Adrenal gland (tissue), 5 donors: ENCODE data around the gene DCHS1.

Source experiments
- CTCF ChIP-seq, 6 experiments: fragments of 450-650 bp in 4 of 6; fragments of 200-600 bp in 2 of 6; sonication (generic) in 1 of 6; IDR thresholded peaks; 1 replicate in 5 of 6; 2 replicates in 1 of 6; pipeline versions ENCODE4 v1.5.1 to v1.8.0; 2016 to 2021; ENCODE audit warnings: antibody characterized with exemption in 6 of 6, mild to moderate bottlenecking in 2 of 6, moderate library complexity in 1 of 6
- POLR2A ChIP-seq, 2 donors: fragments of 450-650 bp; IDR thresholded peaks; one replicate each; pipeline ENCODE4 v1.6.1; 2017; ENCODE audit warnings: antibody characterized with exemption in 2 of 2, mild to moderate bottlenecking in 2 of 2, moderate library complexity in 1 of 2
- donor health status: DM: no; HTN: no; CAD: no.

- TF ChIP-seq CTCF (IDR thresholded peaks at IDR 0.05) (no peak), POLR2A (IDR thresholded peaks at IDR 0.05) (no peak)
Observed at GRCh38 chr11:6677018-6677417, 21.4 kb upstream of the DCHS1 start.
